Upper lobe of left lung (tissue), 4 donors: ENCODE results near the gene DCX.

Experiments used
- CTCF ChIP-seq, 6 experiments: fragments of 450-650 bp in 4 of 6; fragments of 200-600 bp in 2 of 6; sonication (generic) in 2 of 6; IDR thresholded peaks; one replicate each; pipeline ENCODE4 v1.5.1; 2016 to 2019; ENCODE audit warnings: antibody characterized with exemption in 6 of 6
- EP300 ChIP-seq, 4 donors: sonication (generic); formaldehyde crosslinking; IDR thresholded peaks; one replicate each; pipeline ENCODE4 v1.5.1; 2017; ENCODE audit warnings: antibody characterized with exemption in 4 of 4, control low read depth in 2 of 4
- POLR2A ChIP-seq, 4 donors: fragments of 450-650 bp; IDR thresholded peaks; one replicate each; pipeline ENCODE4 v1.5.1; 2016 to 2017; ENCODE audit warnings: antibody characterized with exemption in 4 of 4, mild to moderate bottlenecking in 2 of 4

- no peak for TF ChIP-seq CTCF (IDR thresholded peaks at IDR 0.05)
- no peak for TF ChIP-seq EP300 (IDR thresholded peaks at IDR 0.05)
- TF ChIP-seq POLR2A (IDR thresholded peaks at IDR 0.05), result no peak
These were observed 63.6 kb downstream of the DCX start for GRCh38 chrX:111348429-111348828.
